Loucy (cell line): ENCODE data around the gene CRYL1.

ENCODE experiments used
- H2AFZ ChIP-seq: fragments of 200-600 bp; sonication (generic); 2 replicates; pipeline ENCODE4 v1.6.0; 2016; ENCODE audit warnings: antibody characterized with exemption, mild to moderate bottlenecking, low read length, moderate library complexity
- H3F3A ChIP-seq: fragments of 200-600 bp; 2 replicates; pipeline ENCODE4 v1.6.0; 2016; ENCODE audit warnings: antibody characterized with exemption, low read depth, mild to moderate bottlenecking
- H3K27me3 ChIP-seq: fragments of 200-600 bp; sonication (generic); 2 replicates; pipeline ENCODE4 v1.6.1; 2014; ENCODE audit warnings: low read length, mild to moderate bottlenecking; ENCODE audit not compliant: insufficient read depth, poor library complexity, severe bottlenecking
- H3K36me3 ChIP-seq: fragments of 200-600 bp; sonication (generic); 2 replicates; pipeline ENCODE4 v1.6.1; 2016; ENCODE audit warnings: low read length; ENCODE audit not compliant: insufficient read depth
- H3K4me1 ChIP-seq: fragments of 200-600 bp; sonication (generic); 2 replicates; pipeline ENCODE4 v1.5.1; 2014; ENCODE audit warnings: low read length, mild to moderate bottlenecking; ENCODE audit not compliant: insufficient read depth, poor library complexity, severe bottlenecking
- H3K4me2 ChIP-seq: fragments of 200-600 bp; sonication (generic); 2 replicates; pipeline ENCODE4 v1.6.0; 2014; ENCODE audit warnings: antibody characterized with exemption, low read length, low read depth, mild to moderate bottlenecking; ENCODE audit not compliant: poor library complexity, severe bottlenecking
- H3K4me3 ChIP-seq: fragments of 200-600 bp; sonication (generic); 2 replicates; pipeline ENCODE4 v1.5.1; 2014; ENCODE audit warnings: low read length, mild to moderate bottlenecking, mixed read lengths; ENCODE audit not compliant: poor library complexity, severe bottlenecking
- H3K79me2 ChIP-seq: fragments of 200-600 bp; sonication (generic); 2 replicates; pipeline ENCODE4 v1.6.1; 2014; ENCODE audit warnings: low read length; ENCODE audit not compliant: insufficient read depth
- H3K9ac ChIP-seq: fragments of 200-600 bp; sonication (generic); 2 replicates; pipeline ENCODE4 v1.6.0; 2014; ENCODE audit warnings: mild to moderate bottlenecking, low read depth, low read length, moderate library complexity; ENCODE audit not compliant: poor library complexity, severe bottlenecking
- H3K9me2 ChIP-seq: fragments of 200-600 bp; sonication (generic); replicated peaks from 2 replicates; pipeline ENCODE4 v1.6.1; 2016; ENCODE audit warnings: low read depth, low read length, mixed read lengths
- H3K9me3 ChIP-seq: fragments of 200-600 bp; sonication (generic); 2 replicates; pipeline ENCODE4 v1.6.1; 2014; ENCODE audit warnings: mild to moderate bottlenecking, antibody characterized with exemption, low read length, low read depth; ENCODE audit not compliant: insufficient read depth
- H4K20me1 ChIP-seq: fragments of 200-600 bp; sonication (generic); 2 replicates; pipeline ENCODE4 v1.6.0; 2014; ENCODE audit warnings: antibody characterized with exemption, low read length, mild to moderate bottlenecking; ENCODE audit not compliant: insufficient read depth, poor library complexity, severe bottlenecking
- CTCF ChIP-seq: fragments of 200-600 bp; sonication (generic); conservative IDR thresholded peaks from 2 replicates; pipeline ENCODE4 v1.5.1; 2014; ENCODE audit warnings: mild to moderate bottlenecking, antibody characterized with exemption, low read length
- EZH2phosphoT487 ChIP-seq: fragments of 200-600 bp; IDR thresholded peaks from 2 replicates; pipeline ENCODE4 v1.6.1; 2018; ENCODE audit warnings: antibody characterized with exemption, mild to moderate bottlenecking, moderate library complexity, borderline replicate concordance

Gene CRYL1

GRCh38 chr13:20359335-20359734 lies 166.3 kb downstream of the CRYL1 start:
- Histone ChIP-seq H3K4me1 (no peaks in the 10 kb centered on the region), H2AFZ (no peak overlapping the region), H3K4me2 (no peak overlapping the region), H3K36me3 (no peaks in the 10 kb centered on the region), H3K27me3 (no peaks in the 10 kb centered on the region), H3K9me3 (no peaks in the 10 kb centered on the region), H4K20me1 (no peaks in the 10 kb centered on the region), H3K9ac (no peak overlapping the region), H3K4me3 (no peak overlapping the region), H3F3A (no peaks in the 10 kb centered on the region), H3K79me2 (no peaks in the 10 kb centered on the region), H3K9me2 (no peaks in the 10 kb centered on the region)
- TF ChIP-seq CTCF (no peak), EZH2phosphoT487 (no peak)

- no peak overlapping the region for H2AFZ ChIP-seq
These were observed 167.6 kb downstream of the CRYL1 start for GRCh38 chr13:20358022-20358421.

GRCh38 chr13:20356444-20356843 lies 169.2 kb downstream of the CRYL1 start:
- H3K36me3 ChIP-seq: no peaks in the 10 kb centered on the region
- H3K4me1 ChIP-seq: no peaks in the 10 kb centered on the region
- TF ChIP-seq EZH2phosphoT487 (no peak), CTCF (no peak)
- H2AFZ ChIP-seq: no peak overlapping the region
- H3K27me3 ChIP-seq: no peaks in the 10 kb centered on the region
- H3K4me2 ChIP-seq: no peak overlapping the region
- H4K20me1 ChIP-seq: no peaks in the 10 kb centered on the region
- H3K9me3 ChIP-seq: no peaks in the 10 kb centered on the region
- no peaks in the 10 kb centered on the region for H3F3A ChIP-seq
- no peaks in the 10 kb centered on the region for H3K9me2 ChIP-seq
- no peaks in the 10 kb centered on the region for H3K79me2 ChIP-seq
- no peak overlapping the region for H3K9ac ChIP-seq
- H3K4me3 ChIP-seq: no peak overlapping the region

More at GRCh38 chr13:20358022-20358421, 167.6 kb downstream of the CRYL1 start:
- Histone ChIP-seq H3K9me3 (no peaks in the 10 kb centered on the region), H3K27me3 (no peaks in the 10 kb centered on the region), H3F3A (no peaks in the 10 kb centered on the region), H4K20me1 (no peaks in the 10 kb centered on the region), H3K4me2 (no peak overlapping the region), H3K79me2 (no peaks in the 10 kb centered on the region), H3K4me1 (no peaks in the 10 kb centered on the region), H3K9me2 (no peaks in the 10 kb centered on the region), H3K36me3 (no peaks in the 10 kb centered on the region), H3K4me3 (no peak overlapping the region), H3K9ac (no peak overlapping the region)
- TF ChIP-seq CTCF (no peak), EZH2phosphoT487 (no peak)
